Neural progenitor cell (in vitro differentiated cells): ENCODE measurements around the gene OR3A3. TPM values are rescaled to one million over a fixed set of nuclear protein-coding genes. Genes with fewer than 3 reads are reported as not detected.
A peak's percentile ranks its signal among the peaks of the same experiment; 100 is the strongest.
"Not testable (repeated sequence)": the region's sequence is repeated elsewhere in the genome, so short reads cannot be mapped to it uniquely, and the experiment has no call there.

Source experiments
- DNase-seq: peaks from one replicate; pipeline ENCODE4 v3.0.0-alpha.2; 2016; ENCODE audit warnings: low spot score
- H2AFZ ChIP-seq: fragments of 200-600 bp; sonication (generic); replicated peaks from 2 replicates; pipeline ENCODE4 v1.6.1; 2016; ENCODE audit warnings: antibody characterized with exemption
- H3F3A ChIP-seq: fragments of 200-600 bp; sonication (generic); 2 replicates; pipeline ENCODE4 v1.6.1; 2016; ENCODE audit warnings: antibody characterized with exemption, low read depth
- H3K27ac ChIP-seq: fragments of 200-600 bp; sonication (generic); 2 replicates; pipeline ENCODE4 v1.5.1; 2016; ENCODE audit warnings: mild to moderate bottlenecking
- H3K27me3 ChIP-seq: fragments of 200-600 bp; sonication (generic); 2 replicates; pipeline ENCODE4 v1.6.1; 2016; ENCODE audit warnings: mild to moderate bottlenecking, moderate library complexity
- H3K36me3 ChIP-seq: fragments of 200-600 bp; sonication (generic); 2 replicates; pipeline ENCODE4 v1.5.1; 2016
- H3K4me1 ChIP-seq: fragments of 200-600 bp; sonication (generic); 2 replicates; pipeline ENCODE4 v1.6.1; 2016; ENCODE audit warnings: mixed run types
- H3K4me2 ChIP-seq: fragments of 200-600 bp; sonication (generic); 2 replicates; pipeline ENCODE4 v1.6.1; 2016
- H3K4me3 ChIP-seq: fragments of 200-600 bp; sonication (generic); 2 replicates; pipeline ENCODE4 v1.5.1; 2016
- H3K79me2 ChIP-seq: fragments of 200-600 bp; sonication (generic); 2 replicates; pipeline ENCODE4 v1.6.1; 2016; ENCODE audit warnings: low read depth
- H3K9ac ChIP-seq: fragments of 200-600 bp; sonication (generic); 2 replicates; pipeline ENCODE4 v1.6.1; 2016
- H3K9me3 ChIP-seq: fragments of 200-600 bp; sonication (generic); 2 replicates; pipeline ENCODE4 v1.5.1; 2016; ENCODE audit warnings: low read depth
- H4K20me1 ChIP-seq: fragments of 200-600 bp; sonication (generic); 2 replicates; pipeline ENCODE4 v1.6.1; 2016; ENCODE audit warnings: low read depth
- H3K27ac Mint-ChIP-seq: 3 replicates; pipeline ENCODE4 v1.8.0; 2021; ENCODE audit warnings: mixed read lengths
- H3K27me3 Mint-ChIP-seq: 2 replicates; pipeline ENCODE4 v1.8.0; 2022; ENCODE audit warnings: low read depth, mild to moderate bottlenecking, inconsistent platforms, moderate library complexity, mixed read lengths; ENCODE audit not compliant: insufficient read depth
- H3K36me3 Mint-ChIP-seq: 3 replicates; pipeline ENCODE4 v1.8.0; 2021; ENCODE audit warnings: mixed read lengths
- H3K4me1 Mint-ChIP-seq: 3 replicates; pipeline ENCODE4 v1.8.0; 2021; ENCODE audit warnings: mixed read lengths
- H3K4me3 Mint-ChIP-seq: 3 replicates; pipeline ENCODE4 v1.8.0; 2021; ENCODE audit warnings: mild to moderate bottlenecking, moderate library complexity, mixed read lengths
- H3K9me3 Mint-ChIP-seq: 3 replicates; pipeline ENCODE4 v1.8.0; 2020; ENCODE audit warnings: mixed read lengths
- EZH2 ChIP-seq: fragments of 200-600 bp; sonication (generic); IDR thresholded peaks from 2 replicates; pipeline ENCODE4 v1.6.1; 2017; ENCODE audit warnings: antibody characterized with exemption, mild to moderate bottlenecking, moderate library complexity
- EZH2phosphoT487 ChIP-seq: fragments of 200-600 bp; sonication (generic); IDR thresholded peaks from 2 replicates; pipeline ENCODE4 v1.6.1; 2017; ENCODE audit warnings: antibody characterized with exemption
- total RNA-seq: library from RNA; depleted of rRNA; stranded (reverse); fragments of >200 nt; gene quantifications from 2 replicates; pipeline ENCODE4 v1.2.3, GENCODE V29; 2015; ENCODE audit warnings: low replicate concordance
- TF ChIP-seq, protein P1 (sequence below): fragments of 200-600 bp; sonication (generic); IDR thresholded peaks from 2 replicates; pipeline ENCODE4 v1.5.1; 2017; ENCODE audit warnings: antibody characterized with exemption, mild to moderate bottlenecking

The OR3A3 gene
- total RNA-seq, 1 donor from 2014 or later = not detected

DNA sequence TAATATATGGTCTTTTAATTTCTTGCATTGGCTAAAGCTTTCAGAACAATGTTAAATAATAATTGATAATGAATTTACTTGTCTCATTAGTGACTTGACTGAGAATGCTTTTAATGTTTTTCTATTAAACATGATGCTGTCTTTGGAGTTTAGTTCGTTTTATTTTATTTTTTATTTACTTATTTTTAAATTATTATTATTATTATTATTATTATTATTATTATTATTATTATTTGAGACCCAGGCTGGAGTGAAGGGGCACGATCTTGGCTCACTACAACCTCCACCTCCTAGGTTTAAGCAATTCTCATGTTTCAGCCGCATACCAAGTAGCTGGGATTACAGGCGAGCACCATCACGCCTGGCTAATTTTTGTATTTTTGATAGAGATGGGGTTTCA is 4.4 kb downstream of the OR3A3 start:
- H3K4me1 ChIP-seq = no peaks in the 10 kb centered on the region
- no peak overlapping the region for H3K4me3 ChIP-seq
- DNase-seq = no peak
- no peak overlapping the region for H2AFZ ChIP-seq
- no peaks in the 10 kb centered on the region for H3F3A ChIP-seq
- no peaks in the 10 kb centered on the region for H3K27me3 ChIP-seq
- no peak overlapping the region for H3K4me2 ChIP-seq
- Mint-ChIP-seq H3K9me3 (peaks cover 2% of the 10 kb centered on the region), H3K36me3 (no peaks in the 10 kb centered on the region), H3K27me3 (peaks cover 10% of the 10 kb centered on the region), H3K4me3 (no peak overlapping the region), H3K27ac (no peak overlapping the region), H3K4me1 (no peaks in the 10 kb centered on the region)
- H4K20me1 ChIP-seq = no peaks in the 10 kb centered on the region
- H3K27ac ChIP-seq = no peak overlapping the region
- no peaks in the 10 kb centered on the region for H3K79me2 ChIP-seq
- no peaks in the 10 kb centered on the region for H3K36me3 ChIP-seq
- no peak overlapping the region for H3K9ac ChIP-seq
- H3K9me3 ChIP-seq = peaks cover 11% of the 10 kb centered on the region
- no peak for TF ChIP-seq EZH2
- TF ChIP-seq, protein P1, sequence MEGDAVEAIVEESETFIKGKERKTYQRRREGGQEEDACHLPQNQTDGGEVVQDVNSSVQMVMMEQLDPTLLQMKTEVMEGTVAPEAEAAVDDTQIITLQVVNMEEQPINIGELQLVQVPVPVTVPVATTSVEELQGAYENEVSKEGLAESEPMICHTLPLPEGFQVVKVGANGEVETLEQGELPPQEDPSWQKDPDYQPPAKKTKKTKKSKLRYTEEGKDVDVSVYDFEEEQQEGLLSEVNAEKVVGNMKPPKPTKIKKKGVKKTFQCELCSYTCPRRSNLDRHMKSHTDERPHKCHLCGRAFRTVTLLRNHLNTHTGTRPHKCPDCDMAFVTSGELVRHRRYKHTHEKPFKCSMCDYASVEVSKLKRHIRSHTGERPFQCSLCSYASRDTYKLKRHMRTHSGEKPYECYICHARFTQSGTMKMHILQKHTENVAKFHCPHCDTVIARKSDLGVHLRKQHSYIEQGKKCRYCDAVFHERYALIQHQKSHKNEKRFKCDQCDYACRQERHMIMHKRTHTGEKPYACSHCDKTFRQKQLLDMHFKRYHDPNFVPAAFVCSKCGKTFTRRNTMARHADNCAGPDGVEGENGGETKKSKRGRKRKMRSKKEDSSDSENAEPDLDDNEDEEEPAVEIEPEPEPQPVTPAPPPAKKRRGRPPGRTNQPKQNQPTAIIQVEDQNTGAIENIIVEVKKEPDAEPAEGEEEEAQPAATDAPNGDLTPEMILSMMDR = no peak
- no peak for TF ChIP-seq EZH2phosphoT487

- Histone ChIP-seq H3K9ac (no peak overlapping the region), H3K4me1 (no peaks in the 10 kb centered on the region), H3K4me3 (no peak overlapping the region), H3K27me3 (no peaks in the 10 kb centered on the region), H3K36me3 (no peaks in the 10 kb centered on the region), H3K79me2 (no peaks in the 10 kb centered on the region), H2AFZ (no peak overlapping the region), H3K9me3 (peaks cover 11% of the 10 kb centered on the region), H3F3A (no peaks in the 10 kb centered on the region), H3K27ac (no peak overlapping the region), H3K4me2 (no peak overlapping the region), H4K20me1 (no peaks in the 10 kb centered on the region)
- H3K27ac Mint-ChIP-seq = no peak overlapping the region
- DNase-seq = no peak
- H3K27me3 Mint-ChIP-seq = peaks cover 9% of the 10 kb centered on the region
- H3K4me1 Mint-ChIP-seq = no peaks in the 10 kb centered on the region
- no peak overlapping the region for H3K4me3 Mint-ChIP-seq
- TF ChIP-seq EZH2 (no peak), EZH2phosphoT487 (no peak)
- TF ChIP-seq, protein P1 = no peak
- no peaks in the 10 kb centered on the region for H3K36me3 Mint-ChIP-seq
- no peaks in the 10 kb centered on the region for H3K9me3 Mint-ChIP-seq
Observed at GRCh38 chr17:3418222-3418621, 7.1 kb downstream of the OR3A3 start.

DNA sequence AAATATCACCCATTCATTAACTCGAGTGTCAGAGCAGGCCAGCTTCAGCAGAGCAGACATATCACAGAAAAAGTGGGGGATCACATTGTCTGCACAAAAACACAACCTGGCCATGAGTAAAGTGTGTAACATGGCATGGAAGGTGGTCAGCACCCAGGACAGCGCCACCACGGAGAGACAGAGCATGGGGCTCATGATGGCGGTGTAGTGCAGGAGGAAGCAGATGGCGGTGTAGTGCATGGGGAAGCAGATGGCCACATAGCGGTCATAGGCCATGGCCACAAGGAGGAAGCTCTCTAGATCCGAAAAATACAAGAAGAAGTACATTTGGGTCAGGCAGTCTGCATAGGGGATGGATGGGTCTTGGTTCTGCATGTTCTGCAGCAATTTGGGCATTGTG is 22.0 kb downstream of the OR3A3 start:
- not testable (repeated sequence) for H3K79me2 ChIP-seq, H3K9me3 Mint-ChIP-seq, H3K27me3 ChIP-seq, H3K9ac ChIP-seq, H3K4me1 Mint-ChIP-seq, H3K27ac ChIP-seq, H3K4me2 ChIP-seq, H3K27ac Mint-ChIP-seq, H3K27me3 Mint-ChIP-seq, H2AFZ ChIP-seq, H3F3A ChIP-seq, H3K4me3 ChIP-seq, H3K9me3 ChIP-seq, H3K4me3 Mint-ChIP-seq, H3K36me3 ChIP-seq, H3K36me3 Mint-ChIP-seq, H4K20me1 ChIP-seq, H3K4me1 ChIP-seq
- peak; percentile 24 for DNase-seq

- Mint-ChIP-seq H3K36me3 (no peaks in the 10 kb centered on the region), H3K27ac (no peak within 1 kb of the TSS), H3K9me3 (peaks cover 7% of the 10 kb centered on the region), H3K4me1 (no peaks in the 10 kb centered on the region), H3K4me3 (no peak within 1 kb of the TSS), H3K27me3 (peaks cover 4% of the 10 kb centered on the region)
- H3K4me1 ChIP-seq = no peaks in the 10 kb centered on the region
- H3K79me2 ChIP-seq = no peaks in the 10 kb centered on the region
- H4K20me1 ChIP-seq = no peaks in the 10 kb centered on the region
- H3F3A ChIP-seq = no peaks in the 10 kb centered on the region
- H3K27me3 ChIP-seq = no peaks in the 10 kb centered on the region
- H3K9me3 ChIP-seq = no peaks in the 10 kb centered on the region
- no peaks in the 10 kb centered on the region for H3K36me3 ChIP-seq
- TF ChIP-seq EZH2 (no peak), EZH2phosphoT487 (no peak)
- TF ChIP-seq, protein P1 = no peak
- no peak for DNase-seq
- no peak within 1 kb of the TSS for H3K27ac ChIP-seq
- H3K4me2 ChIP-seq = no peak within 1 kb of the TSS
- H3K4me3 ChIP-seq = no peak within 1 kb of the TSS
- H2AFZ ChIP-seq = no peak within 1 kb of the TSS
- H3K9ac ChIP-seq = no peak within 1 kb of the TSS
Observed at GRCh38 chr17:3433741-3434140, 22.6 kb downstream of the OR3A3 start, which contains the start of gene OR1E2. Gene OR1E2, minus strand, starts transcription at chr17:3433841. Its CDS starts 0 bp downstream, at chr17:3433841.
